ENCODE results near the gene STX19.

- TF ChIP-seq POLR2AphosphoS5 (IDR thresholded peaks at IDR 0.05; ENCODE audit: low read depth) = no peak
- no peak for TF ChIP-seq CREB1 (CRISPR knock-in tag; IDR thresholded peaks at IDR 0.05; ENCODE audit: low read depth)
- TF ChIP-seq REST (IDR thresholded peaks at IDR 0.05; ENCODE audit: unreplicated experiment) = no peak
- no peak for TF ChIP-seq CTCF (conservative IDR thresholded peaks at IDR 0.05; ENCODE audit: low read depth in 2 of 2)
- TF ChIP-seq EZH2 (IDR thresholded peaks at IDR 0.05; ENCODE audit: low read depth, unreplicated experiment) = no peak
Measured at GRCh38 chr3:94043285-94043684, 14.9 kb upstream of the STX19 start.
